ENCODE results near the gene ZNF264.

- TF ChIP-seq CTCF (IDR thresholded peaks at IDR 0.05): no peak
- TF ChIP-seq REST (IDR thresholded peaks at IDR 0.05; ENCODE audit: insufficient read depth in 1 of 2, low read depth in 2 of 2, low read length in 1 of 2): no peak
- no peak for TF ChIP-seq POLR2AphosphoS5 (IDR thresholded peaks at IDR 0.05; ENCODE audit: low read depth, low read length)
Measured at GRCh38 chr19:57141699-57142098, 49.6 kb upstream of the ZNF264 start.
